NCI-H748 (cell line): ENCODE measurements around the gene DCAF5.
A peak's percentile ranks its signal among the peaks of the same experiment; 100 is the strongest.
"Not testable (repeated sequence)": the region's sequence is repeated elsewhere in the genome, so short reads cannot be mapped to it uniquely, and the experiment has no call there.

ENCODE experiments used
- DNase-seq: peaks from one replicate; lab custom pipeline; 2025; ENCODE audit not compliant: unreplicated experiment; lab: John Stamatoyannopoulos, UW

Gene DCAF5

GRCh38 chr14:69073429-69073828, 79.5 kb downstream of the DCAF5 start:
- no peak for DNase-seq

- no peak for DNase-seq
Measured at GRCh38 chr14:69072584-69072983, 80.3 kb downstream of the DCAF5 start.

GRCh38 chr14:69068744-69069421, 84.0 kb downstream of the DCAF5 start:
- DNase-seq, result no peak

GRCh38 chr14:69066396-69067171, 86.3 kb downstream of the DCAF5 start:
- no peak for DNase-seq

GRCh38 chr14:69065934-69066333, 87.0 kb downstream of the DCAF5 start:
- DNase-seq, result not testable (repeated sequence)

GRCh38 chr14:69064596-69064995, 88.3 kb downstream of the DCAF5 start:
- DNase-seq, result no peak

GRCh38 chr14:69059658-69060623, 93.0 kb downstream of the DCAF5 start:
- no peak for DNase-seq

- peak; percentile 47 for DNase-seq
Measured at GRCh38 chr14:69055999-69056788, 96.7 kb downstream of the DCAF5 start.

- no peak for DNase-seq
Measured at GRCh38 chr14:69055125-69055524, 97.8 kb downstream of the DCAF5 start.

- no peak for DNase-seq
Measured at GRCh38 chr14:69054030-69054429, 98.9 kb downstream of the DCAF5 start.

- no peak for DNase-seq
Measured at GRCh38 chr14:69052181-69052601, 100.7 kb downstream of the DCAF5 start.

GRCh38 chr14:69050240-69051184, 102.4 kb downstream of the DCAF5 start:
- no peak for DNase-seq

GRCh38 chr14:69049675-69050074, 103.2 kb downstream of the DCAF5 start:
- DNase-seq, result no peak

GRCh38 chr14:69048456-69048855, 104.5 kb downstream of the DCAF5 start:
- peak; percentile 70 for DNase-seq

GRCh38 chr14:69047255-69047654, 105.7 kb downstream of the DCAF5 start:
- no peak for DNase-seq

GRCh38 chr14:69046476-69046860, 106.5 kb downstream of the DCAF5 start:
- no peak for DNase-seq

- no peak for DNase-seq
Measured at GRCh38 chr14:69045857-69046475, 107.0 kb downstream of the DCAF5 start.

- no peak for DNase-seq
Measured at GRCh38 chr14:69044965-69045555, 107.9 kb downstream of the DCAF5 start.

GRCh38 chr14:69044296-69044695, 108.6 kb downstream of the DCAF5 start:
- DNase-seq, result no peak
